Measurements from ENCODE around the gene C9orf85. TPM values are rescaled to one million over a fixed set of nuclear protein-coding genes. Genes with fewer than 3 reads are reported as not detected.

Gene C9orf85
- polyA plus RNA-seq, 10 donors: 17.4 to 26.4 (median 20.6) TPM

DNA sequence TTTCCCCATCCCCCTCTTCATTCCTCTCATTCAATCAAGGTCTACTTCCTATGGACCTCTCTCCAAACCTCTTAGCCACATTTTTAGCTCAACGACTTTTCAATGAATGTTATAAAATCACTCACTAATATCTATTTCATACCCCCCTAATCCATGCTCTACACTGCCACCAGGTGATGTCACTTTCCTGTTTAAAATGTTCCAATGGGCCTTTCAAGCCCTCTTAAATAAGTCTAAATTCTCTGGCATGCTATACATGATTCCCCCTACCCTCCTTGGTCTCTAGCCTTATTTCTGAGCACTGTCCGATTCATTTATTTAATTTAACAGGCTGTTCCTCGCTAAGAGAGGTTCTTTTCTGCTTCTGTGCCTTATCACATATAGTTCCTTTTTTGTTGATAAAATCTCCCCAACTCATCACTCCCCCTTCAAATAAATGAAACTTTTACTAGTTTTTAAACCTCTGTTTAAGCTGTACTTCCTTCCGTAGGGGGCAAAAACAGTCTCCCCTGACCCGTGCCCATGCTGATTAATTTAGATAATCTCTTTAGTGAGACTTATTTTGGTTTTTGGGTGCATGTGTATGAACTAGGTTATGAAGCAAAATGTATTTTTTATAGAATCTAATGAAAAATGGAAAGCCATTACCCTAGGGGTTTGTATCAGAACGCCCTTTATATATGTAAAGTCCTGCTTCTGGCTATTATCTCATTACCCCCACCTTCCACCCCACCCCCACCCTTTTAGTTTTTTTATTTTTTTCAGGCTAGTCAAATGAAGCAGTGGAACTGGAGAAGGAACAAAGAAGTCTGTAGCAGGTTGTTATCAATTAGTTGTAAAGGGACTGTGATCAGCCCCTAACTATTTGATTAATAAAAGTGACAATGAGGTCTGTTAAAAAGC, 9.5 kb upstream of the C9orf85 start:
- no peak for DNase-seq

DNA sequence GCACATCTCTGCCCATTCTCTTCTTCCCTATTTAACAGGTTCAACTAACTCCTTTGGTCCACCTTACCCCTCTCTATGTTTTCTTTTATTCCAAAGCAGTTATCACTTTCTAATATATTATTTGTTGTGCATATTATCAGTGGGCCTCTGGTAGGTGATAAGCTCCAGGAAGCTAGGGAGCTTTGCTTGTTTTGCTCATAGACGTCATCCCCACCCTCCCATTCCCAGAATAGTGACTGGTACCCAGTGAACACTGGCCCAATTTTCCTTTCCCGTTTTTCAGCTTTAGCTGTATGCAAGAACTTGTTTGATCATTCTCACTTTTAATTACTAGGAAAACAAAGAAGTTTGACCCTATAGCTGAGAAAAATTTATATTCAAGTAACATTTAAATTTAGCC, 7.4 kb upstream of the C9orf85 start:
- no peak for DNase-seq

DNA sequence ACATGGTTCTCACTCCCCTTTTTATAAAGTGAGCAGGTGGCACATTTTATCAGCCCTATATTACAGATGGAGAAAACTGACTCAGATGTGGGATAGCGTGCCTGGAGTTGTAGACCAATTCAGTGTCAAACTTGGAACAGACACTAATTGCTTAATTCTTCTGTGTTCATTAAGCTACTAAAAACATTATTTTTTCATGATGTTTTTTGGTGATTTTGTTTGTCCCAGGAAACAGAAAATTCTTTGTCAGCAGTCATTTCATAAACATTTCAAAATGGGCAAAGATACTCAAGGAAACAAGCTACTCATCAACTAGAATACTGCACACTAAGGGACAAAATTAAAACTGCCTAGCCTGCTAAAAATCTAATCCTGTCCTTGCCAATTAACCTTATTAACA, 2.6 kb upstream of the C9orf85 start:
- peak in 1 of 3 donors; percentile 15 for DNase-seq

DNA sequence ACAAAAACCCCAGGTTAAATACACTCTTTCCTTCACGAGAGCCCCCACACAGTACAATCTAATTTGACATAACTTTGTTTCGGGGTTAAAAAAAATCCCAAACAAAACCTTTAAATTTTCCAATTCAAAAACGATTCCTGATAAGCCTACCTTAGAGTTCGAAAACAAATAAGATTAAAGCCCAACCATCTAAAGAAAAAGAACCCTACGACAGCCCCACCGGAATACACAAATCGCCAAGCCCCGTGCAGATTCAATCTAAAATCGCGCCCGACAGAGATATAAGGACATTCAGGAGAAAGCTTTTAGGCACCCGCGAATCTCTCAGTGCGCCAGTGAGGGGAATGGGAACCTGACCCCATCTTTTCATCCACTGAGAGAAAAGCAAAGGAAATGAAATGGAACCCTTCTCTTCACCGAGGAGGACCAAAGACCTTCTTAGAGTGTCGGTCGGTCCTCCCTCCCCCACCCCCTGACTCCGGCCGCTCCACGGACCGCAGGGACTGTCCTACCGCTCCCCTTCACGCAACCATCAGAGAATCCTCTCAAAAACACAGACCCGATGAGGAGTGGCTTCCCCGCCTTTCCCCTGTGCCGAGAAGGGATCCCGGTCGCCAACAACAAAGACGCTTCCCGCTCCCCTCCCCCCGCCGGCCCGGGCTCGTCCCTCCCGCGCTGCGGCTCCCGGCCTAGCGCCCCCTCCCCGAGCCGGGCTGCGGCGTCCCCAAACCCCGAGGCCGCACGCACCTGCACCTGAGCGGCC, 1.4 kb upstream of the C9orf85 start:
- DNase-seq: peak; percentile 51 to 87 (median 71)

DNA sequence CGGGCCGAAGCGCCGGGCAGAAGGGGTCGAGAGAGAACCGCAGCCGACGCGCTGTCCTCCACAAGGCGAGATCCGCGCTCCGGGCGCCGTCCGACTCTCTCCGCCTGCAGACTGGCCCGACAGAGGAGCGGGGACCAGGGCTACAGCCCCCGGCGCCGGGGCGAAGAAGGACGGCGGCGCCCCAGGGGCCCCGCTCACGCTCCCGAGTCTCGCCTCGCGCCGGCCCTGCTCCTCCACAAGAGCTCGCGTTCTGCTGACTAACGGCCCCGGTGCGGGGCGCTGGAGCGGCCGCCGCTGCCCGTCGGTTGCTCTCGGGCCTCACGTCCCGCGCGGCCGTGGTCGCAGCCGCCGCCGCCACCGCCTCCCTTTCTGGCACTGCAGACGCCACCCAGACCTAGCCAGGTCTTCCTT, 784 bp upstream of the C9orf85 start:
- DNase-seq: no peak

DNA sequence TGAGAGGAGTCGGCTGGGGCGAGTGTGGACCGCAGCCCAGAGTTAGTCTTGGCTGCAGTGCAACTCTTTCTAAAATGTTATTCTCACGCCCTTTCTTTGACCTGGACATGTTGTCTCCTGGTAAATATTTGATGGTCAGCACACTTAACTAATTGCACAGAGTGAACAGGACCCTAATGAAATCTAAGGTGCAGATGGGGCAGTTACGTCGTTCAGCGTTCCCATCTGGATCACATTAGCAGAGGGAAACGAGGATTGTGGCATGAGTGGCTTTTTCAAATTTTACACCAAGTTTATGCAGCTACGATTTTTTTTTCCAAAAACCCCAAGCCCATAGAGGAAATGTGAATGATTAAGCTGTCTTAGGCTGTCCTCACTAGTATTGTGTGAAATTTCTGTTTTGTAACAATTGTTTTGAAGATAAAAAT, 483 bp downstream of the C9orf85 start:
- peak in 1 of 3 donors; percentile 70 for DNase-seq

DNA sequence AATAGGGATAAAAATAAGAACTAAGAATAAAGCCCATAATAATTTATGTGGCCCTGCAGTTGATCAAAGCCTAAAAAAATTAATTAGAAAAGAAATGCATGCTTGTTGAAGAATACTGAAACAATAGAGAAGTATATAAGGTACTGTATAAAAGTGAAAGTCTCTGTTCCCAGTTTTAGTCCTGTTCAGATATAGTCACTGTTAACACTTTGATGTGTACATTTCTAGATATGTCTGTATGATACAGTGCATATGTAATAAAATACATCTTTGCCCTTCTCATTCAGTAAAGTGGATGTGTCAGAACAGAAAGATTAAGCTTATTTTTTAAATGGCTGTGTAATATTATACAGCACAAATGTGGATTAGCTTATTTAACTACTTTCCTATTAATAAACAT, 4.1 kb downstream of the C9orf85 start:
- no peak for DNase-seq

DNA sequence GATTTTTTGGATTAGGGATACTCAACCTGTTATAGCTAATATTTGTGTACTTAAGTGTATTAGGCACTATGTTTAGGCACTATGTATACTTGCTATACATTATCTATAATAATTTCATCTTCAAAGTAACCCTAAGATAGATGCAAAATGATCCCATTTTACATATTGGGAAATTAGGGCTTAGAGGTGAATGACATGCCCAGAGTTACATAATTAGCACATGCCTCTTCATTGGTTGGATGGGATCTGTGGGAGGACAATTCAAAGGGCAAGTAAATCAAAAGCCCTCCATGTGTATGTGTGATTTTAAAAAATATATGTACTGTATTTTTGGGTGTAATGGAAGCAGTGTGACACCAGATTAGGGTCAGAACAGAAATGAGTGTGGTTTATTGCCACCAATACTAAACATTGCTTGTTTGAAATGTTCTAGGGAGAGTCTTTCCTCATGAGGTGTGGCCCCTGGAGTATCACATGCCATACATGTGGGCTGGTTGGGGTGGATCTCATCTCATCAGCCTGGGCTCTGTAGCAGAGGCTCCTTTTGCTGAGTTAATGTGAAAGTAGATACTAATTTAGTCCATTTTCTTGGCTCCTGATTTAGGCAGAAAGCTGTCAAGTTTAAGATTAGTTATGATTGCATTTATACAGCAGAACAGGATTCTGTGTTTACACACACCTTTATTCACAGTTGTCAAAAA, 5.5 kb downstream of the C9orf85 start:
- DNase-seq: no peak

DNA sequence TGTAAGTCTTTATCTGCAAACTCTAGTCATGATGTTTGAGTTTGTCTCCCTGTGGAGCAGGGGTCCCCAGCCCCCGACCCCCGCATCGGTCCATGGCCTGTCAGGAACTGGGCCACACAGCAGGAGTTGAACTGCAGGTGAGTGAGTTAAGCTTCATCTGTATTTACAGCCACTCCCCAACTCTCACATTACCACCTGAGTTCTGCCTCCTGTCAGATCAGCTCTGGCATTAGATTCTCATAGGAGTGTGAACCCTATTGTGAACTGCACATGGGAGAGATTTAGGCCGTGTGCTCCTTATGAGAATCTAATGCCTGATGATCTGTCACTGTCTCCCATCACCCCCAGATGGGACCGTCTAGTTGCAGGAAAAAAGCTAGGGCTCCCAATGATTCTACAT, 7.0 kb downstream of the C9orf85 start:
- DNase-seq: no peak

DNA sequence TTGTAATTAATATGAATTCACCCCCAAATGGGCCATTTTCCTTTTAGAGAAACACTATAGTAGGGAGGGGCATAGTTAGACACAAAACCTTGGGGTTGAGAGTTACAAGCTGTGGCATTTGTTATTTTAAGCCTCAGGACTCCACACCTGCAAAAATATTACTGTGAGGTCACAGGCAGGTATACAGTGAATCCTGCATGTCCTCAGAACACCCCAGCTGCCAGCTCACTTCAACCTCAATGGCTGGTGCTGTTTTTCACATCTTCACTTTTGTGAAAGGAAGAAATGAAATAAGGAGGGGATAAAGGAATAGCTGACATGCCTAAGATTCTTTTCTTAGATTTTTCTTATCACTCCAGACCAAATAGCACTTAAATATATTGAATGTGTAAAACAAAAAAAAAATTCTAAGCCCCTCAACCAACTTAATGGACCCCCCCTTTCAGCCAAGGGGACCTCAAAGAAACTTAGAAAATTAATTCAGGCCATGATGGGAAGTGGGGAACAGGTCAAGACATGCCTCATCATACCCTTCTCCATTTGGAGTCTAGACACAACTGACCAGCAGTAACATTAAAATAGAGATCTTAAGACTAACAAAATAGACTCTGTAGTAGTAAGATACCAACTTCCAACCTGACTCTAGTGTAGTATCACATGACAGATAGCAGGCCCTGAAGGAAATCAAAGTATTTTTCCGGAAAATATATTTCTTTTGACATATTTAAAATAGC, 9.2 kb downstream of the C9orf85 start:
- DNase-seq: no peak

DNA sequence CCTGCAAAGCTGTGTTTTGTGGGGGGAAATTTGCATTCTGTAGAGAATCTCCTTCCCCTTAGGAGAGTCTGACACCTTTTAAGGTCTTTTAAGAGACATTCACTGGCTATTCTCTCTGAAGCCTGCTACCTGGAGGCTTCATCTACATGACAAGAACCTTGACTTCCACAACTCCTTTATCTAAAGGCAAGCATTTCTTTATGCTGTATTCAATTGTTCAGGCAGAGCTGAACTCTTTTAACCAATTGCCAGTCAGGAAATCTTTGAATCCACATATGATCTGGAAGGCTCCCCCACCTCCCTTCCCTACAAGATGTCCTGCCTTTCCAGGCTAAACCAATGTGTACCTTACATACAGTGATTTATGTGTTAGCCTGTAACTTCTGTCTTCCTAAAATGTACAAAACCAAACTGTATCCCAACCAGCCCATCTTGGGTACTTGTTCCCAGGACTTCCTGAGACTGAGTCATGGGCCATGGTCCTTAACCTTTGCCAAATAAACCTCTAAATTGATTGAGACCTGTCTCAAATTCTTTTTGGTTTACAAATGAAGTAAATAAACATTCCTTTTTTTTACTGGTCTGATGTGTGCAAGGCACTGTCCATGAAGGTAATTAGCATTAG, 9.9 kb downstream of the C9orf85 start:
- DNase-seq: no peak

DNA sequence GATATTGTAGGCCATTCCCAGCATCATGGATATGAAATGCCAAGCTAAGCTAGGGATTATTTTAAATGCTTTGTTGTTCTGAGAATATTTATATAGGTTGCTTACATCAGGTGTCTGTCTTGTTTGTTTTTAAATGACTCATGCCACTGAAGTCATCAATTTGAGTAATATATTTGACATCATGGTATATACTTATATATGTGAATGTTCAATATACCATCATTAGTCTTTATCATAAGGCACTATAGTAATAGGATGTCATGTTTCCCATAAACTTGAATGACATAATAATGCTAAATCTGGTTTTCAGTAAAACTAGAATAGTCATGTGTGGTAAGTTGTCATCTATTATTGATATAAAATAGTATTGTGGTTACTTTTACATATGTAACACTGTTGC, 13.1 kb downstream of the C9orf85 start:
- no peak for DNase-seq

DNA sequence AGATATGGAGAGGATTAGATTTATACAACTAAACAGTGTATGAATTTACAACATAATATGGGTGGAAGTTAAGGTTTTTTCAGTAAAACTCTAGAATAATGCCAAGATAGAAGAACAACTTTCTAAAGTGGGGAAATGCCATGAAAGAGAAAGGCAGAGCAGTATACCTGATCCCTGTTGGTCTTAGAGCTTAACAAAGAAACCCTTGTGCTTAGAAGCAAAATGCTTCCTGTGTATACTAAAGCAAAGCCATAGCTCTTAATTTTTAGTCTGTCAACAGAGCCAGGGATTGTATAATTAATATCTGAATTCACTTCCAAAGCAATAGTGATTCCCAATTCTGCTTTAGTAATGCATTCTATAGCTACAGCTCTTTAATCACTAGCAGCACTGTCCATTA, 14.4 kb downstream of the C9orf85 start:
- no peak for DNase-seq

DNA sequence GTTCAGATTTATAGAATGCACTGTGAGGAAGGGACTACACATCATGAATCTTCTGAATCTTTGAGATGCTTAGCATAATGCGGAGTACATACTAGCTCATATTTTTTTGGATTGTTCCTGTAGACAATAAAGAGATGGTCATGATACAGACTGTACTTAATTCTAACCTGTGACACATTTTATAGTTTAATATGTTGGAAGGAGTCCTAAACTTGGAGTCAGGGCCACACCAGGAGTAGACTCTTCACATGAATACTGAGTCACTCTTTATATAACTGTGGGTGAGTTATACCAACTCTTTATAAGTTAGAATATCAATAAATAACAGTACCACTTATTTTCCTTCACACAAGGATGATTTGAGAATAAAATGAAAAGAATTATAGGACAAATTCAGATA, 16.9 kb downstream of the C9orf85 start:
- DNase-seq: no peak

DNA sequence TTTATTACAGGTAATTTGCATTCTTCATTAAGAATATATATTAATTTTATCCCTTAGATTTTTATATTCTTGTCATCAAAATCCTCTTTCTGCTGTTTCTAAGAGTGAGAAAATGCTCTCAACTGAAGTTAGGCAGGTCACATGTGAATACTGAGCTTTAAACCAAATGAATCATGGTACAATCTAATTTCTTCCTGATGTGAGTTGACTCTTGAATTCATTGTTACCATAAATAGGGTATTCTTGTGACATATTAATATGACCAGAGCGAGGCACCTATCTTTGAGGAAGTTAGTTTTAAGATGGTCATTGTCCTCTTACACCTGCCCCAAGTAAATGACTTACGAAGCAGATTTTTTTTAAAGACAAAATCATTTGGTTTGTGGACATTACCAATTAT, 17.4 kb downstream of the C9orf85 start:
- DNase-seq: no peak

DNA sequence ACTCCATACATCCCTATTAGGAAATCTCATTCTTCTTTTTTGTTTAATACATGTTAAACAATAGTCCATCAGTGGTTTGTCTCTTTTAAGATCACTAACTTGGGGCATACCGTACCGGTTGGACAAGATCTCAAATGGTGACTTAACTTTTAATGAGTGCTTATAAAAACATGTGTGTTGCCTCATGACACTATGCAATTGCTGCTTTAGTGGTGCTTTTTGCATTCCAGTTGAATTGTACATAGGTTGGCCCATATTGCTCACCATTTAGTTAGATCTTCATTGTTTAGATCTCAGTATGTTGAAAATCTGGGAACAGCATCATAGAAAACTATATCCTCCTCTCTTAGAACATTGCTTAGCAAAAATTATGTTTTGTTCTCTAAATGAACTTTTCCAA, 17.8 kb downstream of the C9orf85 start:
- peak in 1 of 3 donors; percentile 43 for DNase-seq

DNA sequence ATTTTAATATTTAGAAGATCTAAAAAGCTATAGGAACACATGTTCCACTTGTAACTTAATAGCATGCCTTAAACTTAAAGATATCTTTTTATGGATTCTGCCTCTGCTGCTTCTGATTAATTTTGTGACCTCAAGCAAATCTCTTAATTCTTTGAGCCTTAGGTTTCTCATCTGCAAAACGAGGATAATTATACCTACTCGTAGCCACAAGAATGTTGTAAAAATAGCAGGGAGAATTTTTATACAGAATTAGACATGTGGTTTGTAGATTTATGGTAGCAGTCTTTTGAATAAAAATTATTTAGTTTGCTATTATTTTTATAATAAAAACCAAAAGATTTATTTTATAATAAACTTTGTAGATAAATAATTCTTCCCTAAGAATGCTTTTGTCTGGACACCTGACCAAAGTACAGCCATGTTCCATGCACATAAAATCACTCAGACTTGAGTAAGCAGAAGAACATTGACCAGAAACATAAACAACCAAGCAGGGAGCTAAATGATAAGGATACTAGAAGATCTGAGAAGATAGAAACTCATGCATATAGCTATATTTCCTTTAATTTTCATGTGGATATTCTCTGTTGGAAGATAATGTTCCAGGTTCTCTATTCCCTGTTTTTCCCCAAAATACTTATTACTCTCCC, 18.5 kb downstream of the C9orf85 start:
- peak in 1 of 3 donors; percentile 52 for DNase-seq

DNA sequence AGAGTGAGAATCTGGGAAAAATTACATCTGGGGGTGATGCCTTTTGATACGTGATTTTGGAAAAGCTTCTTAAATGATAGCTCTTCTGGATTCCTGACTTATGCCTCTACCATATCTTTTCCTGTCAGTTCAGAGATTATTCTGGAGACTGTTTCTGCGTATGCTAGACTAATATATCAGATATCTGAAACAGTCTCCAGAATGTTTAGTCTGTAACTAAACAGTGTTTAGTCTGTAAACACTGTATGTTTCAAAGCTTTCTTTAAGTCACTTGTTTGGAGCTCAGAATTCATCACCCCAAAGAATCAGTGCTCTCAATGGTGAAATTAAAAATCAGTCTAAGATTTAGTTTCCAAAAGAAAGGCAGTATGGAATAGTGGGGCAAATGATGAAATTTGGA, 19.7 kb downstream of the C9orf85 start:
- no peak for DNase-seq

DNA sequence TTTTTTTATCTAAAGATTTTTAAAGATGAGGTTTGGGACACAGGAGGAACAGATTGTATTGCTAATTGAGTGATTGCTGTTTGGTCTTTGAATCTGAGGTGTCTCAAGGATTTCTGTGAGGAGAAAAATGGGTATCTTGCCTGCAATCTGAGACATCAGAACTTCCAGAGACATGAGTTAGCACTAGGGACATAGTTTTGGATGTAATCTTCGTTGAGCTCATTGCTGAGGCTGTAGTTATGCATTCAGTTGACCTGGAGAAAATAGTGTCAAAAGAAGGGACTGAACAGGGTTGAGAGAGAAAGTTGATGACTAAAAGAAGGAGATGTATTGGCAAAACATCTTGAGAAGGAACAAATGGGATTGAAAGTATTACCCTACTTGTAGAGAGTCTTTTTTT, 24.6 kb downstream of the C9orf85 start:
- no peak for DNase-seq

DNA sequence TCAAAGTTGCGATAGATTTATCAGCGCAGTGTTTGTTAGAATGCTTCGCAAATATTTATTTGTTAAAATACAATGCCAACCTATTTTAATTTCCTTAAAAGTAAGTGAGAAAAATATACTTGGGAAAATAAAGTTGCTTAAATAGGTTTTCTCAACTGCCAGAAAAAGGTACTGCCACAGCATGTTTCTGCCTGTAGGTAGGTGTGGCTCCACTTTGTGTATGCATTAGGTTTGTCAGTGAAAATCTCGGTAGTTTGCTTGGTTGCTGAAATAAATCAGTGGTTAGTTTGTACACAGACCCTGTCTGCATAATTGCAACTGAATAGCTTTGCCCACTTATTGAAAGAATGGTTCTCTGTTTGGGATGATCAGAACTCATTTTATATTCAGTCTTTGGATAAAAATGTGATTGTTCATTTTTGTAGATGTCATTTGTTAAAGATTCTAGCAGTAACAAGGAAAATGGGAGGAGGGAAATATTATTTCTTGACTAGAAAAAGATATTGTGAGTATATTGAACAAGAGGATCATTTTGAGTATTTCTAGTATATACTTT, 25.7 kb downstream of the C9orf85 start:
- no peak for DNase-seq

All from muscle of back (tissue), 11 donors.